SK-N-SH (cell line): ENCODE results near the gene MAEA. TPM values are rescaled to one million over a fixed set of nuclear protein-coding genes. Genes with fewer than 3 reads are reported as not detected.

Experiments
- CTCF ChIA-PET: fragments of 300-600, 350-600 bp; formaldehyde crosslinking; extraction: SDS; loops from one replicate; lab custom pipeline; 2021; lab: Yijun Ruan, JAX
- POLR2A ChIA-PET: fragments of 350-600 bp; sonication (Branson Sonifier 250); formaldehyde crosslinking; extraction: SDS; loops from one replicate; lab custom pipeline; 2020; ENCODE audit warnings: antibody characterized with exemption, inconsistent platforms; lab: Yijun Ruan, JAX
- DNase-seq: peaks from one replicate; pipeline ENCODE4 v3.0.0; 2012
- H2AFZ ChIP-seq: fragments of 200-600 bp; sonication (generic); 2 replicates; pipeline ENCODE4 v1.8.1; 2016; ENCODE audit warnings: antibody characterized with exemption, mild to moderate bottlenecking, low read depth
- H3F3A ChIP-seq: fragments of 200-600 bp; sonication (generic); replicated peaks from 2 replicates; pipeline ENCODE3; 2016; ENCODE audit warnings: antibody characterized with exemption, mild to moderate bottlenecking; ENCODE audit not compliant: insufficient read depth
- H3K27ac ChIP-seq, 2 experiments: fragments of 200-500 bp in 1 of 2; fragments of 200-600 bp in 1 of 2; sonication (Bioruptor generic) in 1 of 2; sonication (generic), shearing (Covaris generic) in 1 of 2; 2 replicates each; pipeline versions ENCODE4 v1.5.1 to v1.6.1; 2014 to 2016; ENCODE audit warnings: low read depth in 2 of 2, inconsistent platforms in 1 of 2, low read length in 1 of 2, mild to moderate bottlenecking in 1 of 2, mixed read lengths in 1 of 2
- H3K27me3 ChIP-seq: fragments of 200-600 bp; sonication (generic), shearing (Covaris generic); 2 replicates; pipeline ENCODE4 v1.6.1; 2016; ENCODE audit warnings: mixed run types; ENCODE audit not compliant: insufficient read depth
- H3K36me3 ChIP-seq, 2 experiments: fragments of 200-500 bp in 1 of 2; fragments of 200-600 bp in 1 of 2; sonication (Bioruptor generic) in 1 of 2; sonication (generic) in 1 of 2; replicated peaks in 1 of 2; 2 replicates each; pipeline versions ENCODE3 to v1.5.1; 2014 to 2016; ENCODE audit warnings: low read length in 1 of 2, mild to moderate bottlenecking in 1 of 2; ENCODE audit not compliant: insufficient read depth in 2 of 2, control insufficient read depth in 1 of 2
- H3K4me1 ChIP-seq, 2 experiments: fragments of 200-500 bp in 1 of 2; fragments of 200-600 bp in 1 of 2; sonication (Bioruptor generic) in 1 of 2; sonication (generic), shearing (Covaris generic) in 1 of 2; 2 replicates each; pipeline versions ENCODE4 v1.5.1 to v1.6.1; 2014 to 2016; ENCODE audit warnings: low read depth in 1 of 2, low read length in 1 of 2, mixed run types in 1 of 2; ENCODE audit not compliant: insufficient read depth in 2 of 2, control insufficient read depth in 1 of 2
- H3K4me2 ChIP-seq: fragments of 200-600 bp; sonication (generic), shearing (Covaris generic); 2 replicates; pipeline ENCODE4 v1.6.1; 2017; ENCODE audit warnings: mixed run types
- H3K4me3 ChIP-seq, 2 experiments: fragments of 200-500 bp in 1 of 2; fragments of 200-600 bp in 1 of 2; sonication (Bioruptor generic) in 1 of 2; sonication (generic), shearing (Covaris generic) in 1 of 2; 2 replicates each; pipeline versions ENCODE4 v1.5.1 to v1.8.1; 2014 to 2016; ENCODE audit warnings: low read depth in 2 of 2, inconsistent platforms in 1 of 2, low read length in 1 of 2, mild to moderate bottlenecking in 1 of 2, mixed read lengths in 1 of 2, moderate library complexity in 1 of 2
- H3K79me2 ChIP-seq: fragments of 200-600 bp; sonication (generic); 2 replicates; pipeline ENCODE4 v1.8.1; 2017; ENCODE audit warnings: mild to moderate bottlenecking; ENCODE audit not compliant: insufficient read depth
- H3K9ac ChIP-seq: fragments of 200-600 bp; sonication (generic); 2 replicates; pipeline ENCODE4 v1.6.1; 2017; ENCODE audit warnings: mixed run types
- H3K9me2 ChIP-seq: fragments of 200-600 bp; sonication (generic); 2 replicates; pipeline ENCODE4 v1.6.1; 2017; ENCODE audit warnings: mixed run types
- H3K9me3 ChIP-seq: fragments of 200-600 bp; sonication (generic); 2 replicates; pipeline ENCODE4 v1.6.1; 2017; ENCODE audit warnings: mixed run types, mild to moderate bottlenecking, moderate library complexity
- H4K20me1 ChIP-seq: fragments of 200-600 bp; sonication (generic); 2 replicates; pipeline ENCODE4 v1.6.1; 2017; ENCODE audit warnings: mild to moderate bottlenecking, mixed run types; ENCODE audit not compliant: insufficient read depth
- CTCF ChIP-seq: fragments of 200-600 bp; sonication (generic); IDR thresholded peaks from 2 replicates; pipeline ENCODE4 v1.6.1; 2017; ENCODE audit warnings: antibody characterized with exemption, mild to moderate bottlenecking, moderate library complexity
- ELF1 ChIP-seq: IDR thresholded peaks from 2 replicates; pipeline ENCODE4 v1.4.0; 2012
- FOXM1 ChIP-seq: IDR thresholded peaks from 2 replicates; pipeline ENCODE4 v1.4.0; 2012; ENCODE audit warnings: low read depth, mild to moderate bottlenecking
- JUND ChIP-seq: IDR thresholded peaks from 2 replicates; pipeline ENCODE4 v1.4.0; 2012
- MAX ChIP-seq: IDR thresholded peaks from 2 replicates; pipeline ENCODE4 v1.4.0; 2012; ENCODE audit warnings: low read depth
- NFIC ChIP-seq: IDR thresholded peaks from 2 replicates; pipeline ENCODE4 v1.4.0; 2012; ENCODE audit warnings: borderline replicate concordance
- RXRA ChIP-seq: IDR thresholded peaks from 2 replicates; pipeline ENCODE4 v1.4.0; 2012; ENCODE audit warnings: low read depth, mild to moderate bottlenecking, borderline replicate concordance
- SIN3A ChIP-seq: IDR thresholded peaks from 2 replicates; pipeline ENCODE4 v1.6.1; 2012; ENCODE audit warnings: low read depth, mild to moderate bottlenecking, low read length, moderate library complexity, borderline replicate concordance
- USF1 ChIP-seq: IDR thresholded peaks from 2 replicates; pipeline ENCODE4 v1.4.0; 2012; ENCODE audit warnings: low read depth, borderline replicate concordance
- USF2 ChIP-seq: fragments of 150-350 bp; IDR thresholded peaks from 2 replicates; pipeline ENCODE4 v1.6.1; 2017; ENCODE audit warnings: antibody characterized with exemption, low read length, low read depth, borderline replicate concordance
- WGBS: methylation state at CpG from one replicate; pipeline ENCODE4 v1.1.6; 2017; ENCODE audit warnings: low lambda C conversion rate; 5-methylcytosine and 5-hydroxymethylcytosine counted together
- polyA plus RNA-seq, 3 experiments: library from polyadenylated mRNA; depleted of rRNA; stranded (reverse); fragments of >200 nt; gene quantifications; 2 replicates each; pipeline ENCODE4 v1.2.3, GENCODE V29; 2012

The MAEA gene
- polyA plus RNA-seq, 1 of the 3 experiments (the other 2 are of a cell fraction) = 128 TPM

- Histone ChIP-seq H3K79me2 (peaks cover 26% of the 10 kb centered on the region), H2AFZ (no peak overlapping the region), H3K36me3 (peaks cover 22 to 48% of the 10 kb centered on the region in 2 experiments), H3F3A (peaks cover 19% of the 10 kb centered on the region), H4K20me1 (no peaks in the 10 kb centered on the region), H3K4me3 (no peak overlapping the region), H3K4me1 (peaks cover 0 to 6% of the 10 kb centered on the region in 2 experiments; a peak in 1 of 4 replicates), H3K27me3 (no peaks in the 10 kb centered on the region), H3K4me2 (no peak overlapping the region), H3K27ac (no peak overlapping the region), H3K9me2 (no peaks in the 10 kb centered on the region), H3K9me3 (no peaks in the 10 kb centered on the region), H3K9ac (no peak overlapping the region)
- TF ChIP-seq USF2 (no peak), ELF1 (no peak)
- ChIA-PET POLR2A (no interaction called here), CTCF (interaction anchor here (1.0 kb wide), 1 partner anchor 173 kb away, joined by 3 read pairs; no protein-coding TSS in a partner anchor)
- 96% methylated on average over 11 of the region's 20 CpGs for WGBS
- no peak for DNase-seq
These were observed 51.2 kb downstream of the MAEA start for GRCh38 chr4:1340861-1341260.

- H4K20me1 ChIP-seq = no peaks in the 10 kb centered on the region
- peaks cover 34% of the 10 kb centered on the region for H3K79me2 ChIP-seq
- peaks cover 0 to 6% of the 10 kb centered on the region in 2 experiments; a peak in 1 of 4 replicates for H3K4me1 ChIP-seq
- H2AFZ ChIP-seq = no peak overlapping the region
- H3K9me3 ChIP-seq = no peaks in the 10 kb centered on the region
- H3K4me3 ChIP-seq = no peak overlapping the region
- peaks cover 19% of the 10 kb centered on the region for H3F3A ChIP-seq
- 0 out of 2 replicates have a peak, but pooled peaks have one; percentile 15 for TF ChIP-seq JUND
- TF ChIP-seq CTCF = no peak
- H3K4me2 ChIP-seq = no peak overlapping the region
- H3K9me2 ChIP-seq = no peaks in the 10 kb centered on the region
- no peak overlapping the region for H3K9ac ChIP-seq
- no peak overlapping the region for H3K27ac ChIP-seq
- POLR2A ChIA-PET = interaction anchor here (0.6 kb wide), 1 partner anchor 16 kb away, joined by 3 read pairs; no protein-coding TSS in a partner anchor
- no peak for DNase-seq
- WGBS = 100% methylated on average over 1 of the region's 1 CpG
- H3K36me3 ChIP-seq = peaks cover 22 to 40% of the 10 kb centered on the region in 2 experiments
- CTCF ChIA-PET = interaction anchor here (1.0 kb wide), 1 partner anchor 174 kb away, joined by 3 read pairs; no protein-coding TSS in a partner anchor
- no peaks in the 10 kb centered on the region for H3K27me3 ChIP-seq
These were observed 52.3 kb downstream of the MAEA start for GRCh38 chr4:1342003-1342402.

GRCh38 chr4:1344696-1345095, 55.0 kb downstream of the MAEA start:
- Histone ChIP-seq H3K27ac (no peak overlapping the region), H3F3A (peaks cover 25% of the 10 kb centered on the region), H3K27me3 (no peaks in the 10 kb centered on the region), H3K9ac (no peak overlapping the region), H4K20me1 (no peaks in the 10 kb centered on the region), H3K36me3 (peaks cover 11 to 17% of the 10 kb centered on the region in 2 experiments), H2AFZ (no peak overlapping the region), H3K4me2 (peak overlapping the region; percentile 98; the same call in 1 of the 2 replicates), H3K4me1 (peaks cover 0 to 20% of the 10 kb centered on the region in 2 experiments; a peak in 1 of 4 replicates), H3K4me3 (no peak overlapping the region; a peak in 1 of 4 replicates), H3K9me2 (no peaks in the 10 kb centered on the region), H3K79me2 (peaks cover 56% of the 10 kb centered on the region), H3K9me3 (no peaks in the 10 kb centered on the region)
- no peak for TF ChIP-seq SIN3A
- no peak for TF ChIP-seq NFIC
- TF ChIP-seq MAX = no peak
- TF ChIP-seq RXRA = no peak
- no peak for TF ChIP-seq USF1
- TF ChIP-seq FOXM1 = no peak
- ChIA-PET POLR2A (no interaction called here), CTCF (interaction anchor here (2.4 kb wide), 1 partner anchor 77 kb away, joined by 5 read pairs; no protein-coding TSS in a partner anchor)
- 85% methylated on average over 11 of the region's 12 CpGs for WGBS
- DNase-seq = no peak
